Measurements from ENCODE around the gene MAN2B2.

- TF ChIP-seq CTCF (IDR thresholded peaks at IDR 0.05) (no peak), POLR2A (IDR thresholded peaks at IDR 0.05) (no peak)
These were observed 24.9 kb upstream of the MAN2B2 start for GRCh38 chr4:6549890-6550620.
